KOPT-K1 (cell line): ENCODE measurements around the gene NDC1.
"Not testable (repeated sequence)": the region's sequence is repeated elsewhere in the genome, so short reads cannot be mapped to it uniquely, and the experiment has no call there.

ENCODE experiments used
- H3K27ac ChIP-seq: fragments of 200-600 bp; sonication (generic); 2 replicates; pipeline ENCODE4 v1.5.1; 2016; ENCODE audit warnings: antibody characterized with exemption, mild to moderate bottlenecking, low read depth, low read length; ENCODE audit not compliant: poor library complexity, severe bottlenecking
- H3K36me3 ChIP-seq: fragments of 200-600 bp; sonication (generic); 2 replicates; pipeline ENCODE4 v1.5.1; 2017; ENCODE audit warnings: antibody characterized with exemption, mild to moderate bottlenecking, low read length, moderate library complexity; ENCODE audit not compliant: insufficient read depth
- H3K9me3 ChIP-seq: fragments of 200-600 bp; sonication (generic); 2 replicates; pipeline ENCODE4 v1.5.1; 2017; ENCODE audit warnings: antibody characterized with exemption, low read length, mild to moderate bottlenecking; ENCODE audit not compliant: insufficient read depth, poor library complexity, severe bottlenecking

Gene NDC1

GRCh38 chr1:53847980-53848379 lies 9.9 kb upstream of the NDC1 start:
- Histone ChIP-seq H3K36me3 (no peaks in the 10 kb centered on the region; the same call in 1 of the 2 replicates), H3K27ac (no peak overlapping the region), H3K9me3 (no peaks in the 10 kb centered on the region)

- Histone ChIP-seq H3K36me3 (no peaks in the 10 kb centered on the region), H3K9me3 (no peaks in the 10 kb centered on the region), H3K27ac (no peak overlapping the region)
These were observed 4.3 kb upstream of the NDC1 start for GRCh38 chr1:53842347-53842746.

GRCh38 chr1:53838654-53838974 lies 518 bp upstream of the NDC1 start:
- Histone ChIP-seq H3K9me3 (no peaks in the 10 kb centered on the region), H3K27ac (peak overlapping the region; percentile 99), H3K36me3 (peaks cover 20% of the 10 kb centered on the region)

- Histone ChIP-seq H3K27ac (peak overlapping the region; percentile 99), H3K36me3 (peaks cover 29% of the 10 kb centered on the region)
These were observed 511 bp downstream of the NDC1 start for GRCh38 chr1:53837646-53837923.

GRCh38 chr1:53835491-53835890 lies 2.6 kb downstream of the NDC1 start:
- Histone ChIP-seq H3K9me3 (no peaks in the 10 kb centered on the region), H3K27ac (peak overlapping the region; percentile 9), H3K36me3 (peaks cover 47% of the 10 kb centered on the region)

More at GRCh38 chr1:53837646-53837923, 511 bp downstream of the NDC1 start:
- no peaks in the 10 kb centered on the region for H3K9me3 ChIP-seq

GRCh38 chr1:53834776-53835175 lies 3.3 kb downstream of the NDC1 start:
- H3K9me3 ChIP-seq, result no peaks in the 10 kb centered on the region
- H3K36me3 ChIP-seq, result peaks cover 54% of the 10 kb centered on the region
- no peak overlapping the region for H3K27ac ChIP-seq

GRCh38 chr1:53833393-53833792 lies 4.7 kb downstream of the NDC1 start:
- Histone ChIP-seq H3K27ac (no peak overlapping the region), H3K36me3 (peaks cover 66% of the 10 kb centered on the region), H3K9me3 (no peaks in the 10 kb centered on the region)

GRCh38 chr1:53826367-53826766 lies 11.7 kb downstream of the NDC1 start:
- Histone ChIP-seq H3K36me3 (peaks cover 96% of the 10 kb centered on the region), H3K9me3 (no peaks in the 10 kb centered on the region), H3K27ac (no peak overlapping the region)

GRCh38 chr1:53825306-53825705 lies 12.8 kb downstream of the NDC1 start:
- Histone ChIP-seq H3K9me3 (no peaks in the 10 kb centered on the region), H3K36me3 (peaks cover 97% of the 10 kb centered on the region), H3K27ac (no peak overlapping the region)

GRCh38 chr1:53822931-53823330 lies 15.2 kb downstream of the NDC1 start:
- no peak overlapping the region for H3K27ac ChIP-seq
- no peaks in the 10 kb centered on the region for H3K9me3 ChIP-seq
- H3K36me3 ChIP-seq, result peaks cover 100% of the 10 kb centered on the region

GRCh38 chr1:53821380-53821779 lies 16.7 kb downstream of the NDC1 start:
- no peak overlapping the region for H3K27ac ChIP-seq
- H3K9me3 ChIP-seq, result no peaks in the 10 kb centered on the region
- peaks cover 100% of the 10 kb centered on the region for H3K36me3 ChIP-seq

- Histone ChIP-seq H3K27ac (no peak overlapping the region), H3K36me3 (peaks cover 98% of the 10 kb centered on the region), H3K9me3 (no peaks in the 10 kb centered on the region)
These were observed 18.7 kb downstream of the NDC1 start for GRCh38 chr1:53819387-53819786.

- not testable (repeated sequence) for H3K27ac ChIP-seq, H3K9me3 ChIP-seq
- H3K36me3 ChIP-seq, result peaks cover 92% of the 10 kb centered on the region
These were observed 21.5 kb downstream of the NDC1 start for GRCh38 chr1:53816584-53816983.

GRCh38 chr1:53815484-53815883 lies 22.6 kb downstream of the NDC1 start:
- peaks cover 92% of the 10 kb centered on the region for H3K36me3 ChIP-seq
- not testable (repeated sequence) for H3K9me3 ChIP-seq, H3K27ac ChIP-seq

- Histone ChIP-seq H3K27ac (no peak overlapping the region), H3K9me3 (no peaks in the 10 kb centered on the region), H3K36me3 (peaks cover 92% of the 10 kb centered on the region)
These were observed 26.7 kb downstream of the NDC1 start for GRCh38 chr1:53811414-53811851.

- Histone ChIP-seq H3K9me3 (no peaks in the 10 kb centered on the region), H3K36me3 (peaks cover 92% of the 10 kb centered on the region), H3K27ac (no peak overlapping the region)
These were observed 27.6 kb downstream of the NDC1 start for GRCh38 chr1:53810497-53810896.

- H3K27ac ChIP-seq, result no peak overlapping the region
- H3K36me3 ChIP-seq, result peaks cover 92% of the 10 kb centered on the region
- no peaks in the 10 kb centered on the region for H3K9me3 ChIP-seq
These were observed 28.1 kb downstream of the NDC1 start for GRCh38 chr1:53810007-53810406.
